Cardiac fibroblast (primary cell): ENCODE data around the gene NUB1.

Experiments used
- DNase-seq, 2 donors: peaks; one replicate each; pipeline versions ENCODE4 v3.0.0 to v3.0.0-alpha.2; 2010; ENCODE audit warnings: low read depth in 2 of 2
- H3K4me3 ChIP-seq, 2 donors: replicated peaks in 1 of 2; 1 replicate in 1 of 2; 2 replicates in 1 of 2; pipeline ENCODE4 v1.5.1; 2011; ENCODE audit warnings: low read depth in 2 of 2, low read length in 2 of 2, mild to moderate bottlenecking in 2 of 2, moderate library complexity in 1 of 2
- CTCF ChIP-seq: IDR thresholded peaks from one replicate; pipeline ENCODE4 v1.5.1; 2011; ENCODE audit warnings: low read depth, mild to moderate bottlenecking, low read length, inconsistent platforms

The NUB1 gene

GRCh38 chr7:151408839-151409666, 67.4 kb downstream of the NUB1 start:
- DNase-seq, result peak in 1 of 2 donors; percentile 52
- TF ChIP-seq CTCF, result no peak
- H3K4me3 ChIP-seq, result peak overlapping the region in 1 of 2 donors; percentile 67

- peak within 1 kb of the TSS in 1 of 2 donors; percentile 67 for H3K4me3 ChIP-seq
- no peak for DNase-seq
- no peak for TF ChIP-seq CTCF
These were observed 68.2 kb downstream of the NUB1 start, which contains the start of gene WDR86 for GRCh38 chr7:151409667-151410404. WDR86 (minus strand) TSS chr7:151410038; CDS start chr7:151409589, 449 bp downstream.

- no peak for TF ChIP-seq CTCF
- peak overlapping the region in 1 of 2 donors; percentile 67 for H3K4me3 ChIP-seq
- DNase-seq, result peak in 1 of 2 donors; percentile 55
These were observed 69.1 kb downstream of the NUB1 start for GRCh38 chr7:151410405-151411390.

GRCh38 chr7:151411551-151411950, 69.9 kb downstream of the NUB1 start:
- H3K4me3 ChIP-seq, result no peak overlapping the region
- DNase-seq, result no peak
- no peak for TF ChIP-seq CTCF

- H3K4me3 ChIP-seq, result no peak overlapping the region
- no peak for DNase-seq
- TF ChIP-seq CTCF, result no peak
These were observed 70.7 kb downstream of the NUB1 start for GRCh38 chr7:151412318-151412717.

GRCh38 chr7:151413241-151413640, 71.6 kb downstream of the NUB1 start:
- DNase-seq, result no peak
- no peak overlapping the region for H3K4me3 ChIP-seq
- no peak for TF ChIP-seq CTCF
